DMS153 treated with DMSO at 0.1 percent for 48 hours (cell line): Measurements from ENCODE around the gene SCGN.
A peak's percentile ranks its signal among the peaks of the same experiment; 100 is the strongest.

Source experiments
- DNase-seq: peaks from one replicate; lab custom pipeline; 2025; ENCODE audit not compliant: unreplicated experiment; lab: John Stamatoyannopoulos, UW

SCGN gene

DNA sequence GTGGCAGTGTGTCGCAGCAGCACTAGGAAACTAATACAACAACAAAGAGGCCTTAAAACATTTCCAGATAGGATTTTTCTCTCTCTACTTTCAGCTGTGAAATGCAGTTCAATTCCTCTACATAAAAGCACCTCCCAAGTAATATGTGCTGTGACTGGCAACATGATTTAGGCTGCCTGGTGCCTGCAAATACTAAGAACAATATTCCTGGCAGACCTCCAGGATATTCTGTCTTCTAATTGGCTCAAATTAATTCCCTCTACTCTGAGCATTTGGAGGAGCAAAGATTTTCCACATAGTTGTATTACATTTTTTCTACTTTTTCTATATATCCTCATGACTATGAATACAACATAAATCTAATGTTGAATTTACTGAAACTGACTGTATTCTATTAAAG is 33.2 kb downstream of the SCGN start:
- DNase-seq: no peak

DNA sequence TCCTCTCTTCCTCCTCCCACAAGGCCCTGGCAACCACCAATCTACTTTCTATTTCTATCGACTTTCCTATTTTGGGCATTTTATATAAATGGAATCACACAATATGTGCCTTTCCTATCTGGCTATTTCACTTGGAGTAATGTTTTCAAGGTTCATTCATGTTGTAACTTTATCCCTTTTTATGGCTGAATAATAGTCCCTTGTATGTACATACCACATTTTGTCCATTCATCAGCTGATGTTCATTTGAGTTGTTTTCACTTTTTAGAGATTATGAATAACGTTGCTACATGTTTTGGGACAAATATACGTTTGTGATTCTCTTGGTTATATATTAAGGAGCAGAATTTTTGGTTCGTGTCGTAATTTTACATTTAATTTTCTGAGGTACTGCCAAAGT is 33.9 kb downstream of the SCGN start:
- no peak for DNase-seq

DNA sequence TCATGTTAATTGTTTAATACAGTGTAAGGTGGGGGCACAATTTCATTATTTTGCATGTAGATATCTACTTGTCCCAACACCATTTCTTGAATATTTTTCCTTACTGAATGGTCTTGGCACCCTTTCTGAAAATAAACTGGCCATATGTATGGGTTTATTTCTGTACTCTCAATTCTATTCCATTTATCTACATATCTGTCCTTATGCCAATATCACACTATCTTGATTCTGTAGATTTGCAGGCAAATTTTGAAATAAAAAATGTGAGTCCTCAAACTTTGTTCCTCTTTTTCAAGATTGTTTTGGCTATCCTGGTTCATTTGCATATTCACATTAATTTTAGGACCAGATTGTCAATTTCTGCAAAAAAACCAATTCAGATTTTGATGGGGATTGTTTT is 34.8 kb downstream of the SCGN start:
- DNase-seq: no peak

DNA sequence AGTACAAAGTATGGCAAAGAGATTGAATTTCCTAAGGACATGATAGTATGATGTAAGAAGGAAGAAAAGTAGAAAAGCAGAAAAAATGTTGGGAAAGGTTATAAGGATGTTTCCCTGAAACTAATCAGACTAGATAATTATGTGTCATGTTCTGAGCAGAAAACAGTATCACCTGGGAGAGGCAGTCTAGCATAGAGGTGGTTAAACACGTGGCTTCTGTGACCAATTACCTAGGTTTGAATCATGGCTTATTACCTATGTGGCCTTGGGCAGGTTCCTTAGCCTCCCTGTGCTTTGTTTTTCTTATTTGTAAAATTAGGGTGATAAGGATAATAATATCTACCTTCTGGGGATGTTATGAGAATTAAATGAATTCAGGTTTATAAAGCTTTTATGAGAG is 38.0 kb downstream of the SCGN start:
- no peak for DNase-seq

DNA sequence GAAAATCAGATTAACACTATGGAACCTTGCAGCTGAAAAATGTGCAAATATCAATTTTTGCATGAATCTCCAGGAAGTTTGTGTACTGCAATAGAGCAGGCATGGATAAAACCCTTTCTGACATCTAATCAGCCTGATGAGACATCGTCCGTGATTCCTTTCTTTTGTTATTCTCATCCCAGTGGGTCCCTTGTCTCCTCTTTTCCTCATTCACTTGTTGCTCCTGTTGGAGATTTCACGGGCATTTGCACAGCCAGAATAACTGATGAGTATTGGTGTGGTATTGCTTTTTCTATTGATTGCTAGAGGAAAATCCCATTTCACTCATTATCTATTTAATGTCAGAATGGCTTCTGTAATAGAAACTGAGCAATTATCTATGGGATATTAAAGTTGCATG is 39.9 kb downstream of the SCGN start:
- no peak for DNase-seq

DNA sequence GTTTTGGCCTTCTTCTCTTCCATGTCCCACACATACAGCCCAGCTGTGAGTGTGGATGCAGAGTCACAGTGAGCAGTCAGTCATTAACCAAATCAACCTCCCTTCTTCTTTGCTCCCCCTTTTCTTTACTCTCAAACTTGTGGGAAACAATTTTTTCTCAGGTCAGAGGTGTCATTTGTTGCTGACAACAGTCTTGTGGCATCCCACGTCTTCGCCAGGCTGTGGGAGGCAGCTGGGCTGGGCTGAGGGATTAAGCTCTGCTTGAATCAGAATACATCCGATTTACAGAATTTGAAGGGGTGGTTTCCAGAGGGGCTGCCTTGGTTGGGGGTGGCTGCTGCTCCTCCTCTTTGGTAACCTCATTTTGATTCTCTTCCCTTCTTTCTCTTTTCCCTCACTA is 40.5 kb downstream of the SCGN start:
- no peak for DNase-seq

DNA sequence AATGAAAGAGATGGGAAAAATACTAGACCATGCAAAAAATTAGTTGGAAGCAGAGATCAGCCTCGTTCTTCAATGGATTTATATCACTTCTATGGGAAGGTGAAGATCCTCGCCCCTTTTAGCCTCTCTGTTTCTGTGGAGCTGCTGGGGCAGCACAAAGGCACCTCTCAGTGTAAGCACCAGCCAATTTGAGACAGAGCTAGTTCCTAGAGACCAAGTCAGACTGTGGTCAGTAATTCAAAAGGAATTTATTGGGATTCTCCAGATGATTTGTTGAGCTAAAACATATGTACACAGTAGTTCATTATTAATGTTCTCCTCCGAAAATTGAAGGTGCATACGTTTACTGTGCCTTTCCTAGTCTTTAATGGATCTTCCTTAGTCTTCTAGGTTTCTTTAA is 42.4 kb downstream of the SCGN start:
- DNase-seq: no peak

DNA sequence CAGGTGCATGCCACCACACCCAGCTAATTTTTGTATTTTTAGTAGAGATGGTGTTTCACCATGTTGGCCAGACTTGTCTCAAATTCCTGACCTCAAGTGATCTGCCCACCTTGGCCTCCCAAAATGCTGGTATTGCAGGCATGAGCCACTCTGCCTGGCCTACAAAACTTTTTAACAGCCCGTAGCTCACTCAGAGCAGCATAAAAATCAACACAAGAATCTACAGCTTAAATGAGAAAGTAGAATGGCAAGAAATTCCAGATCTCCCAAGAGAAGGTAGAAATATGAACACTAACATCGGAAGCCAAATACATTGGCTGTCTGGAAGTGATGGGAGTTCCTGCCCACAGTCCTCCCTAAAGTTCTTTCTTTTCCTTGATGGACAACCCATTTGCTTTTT is 43.7 kb downstream of the SCGN start:
- DNase-seq: no peak

DNA sequence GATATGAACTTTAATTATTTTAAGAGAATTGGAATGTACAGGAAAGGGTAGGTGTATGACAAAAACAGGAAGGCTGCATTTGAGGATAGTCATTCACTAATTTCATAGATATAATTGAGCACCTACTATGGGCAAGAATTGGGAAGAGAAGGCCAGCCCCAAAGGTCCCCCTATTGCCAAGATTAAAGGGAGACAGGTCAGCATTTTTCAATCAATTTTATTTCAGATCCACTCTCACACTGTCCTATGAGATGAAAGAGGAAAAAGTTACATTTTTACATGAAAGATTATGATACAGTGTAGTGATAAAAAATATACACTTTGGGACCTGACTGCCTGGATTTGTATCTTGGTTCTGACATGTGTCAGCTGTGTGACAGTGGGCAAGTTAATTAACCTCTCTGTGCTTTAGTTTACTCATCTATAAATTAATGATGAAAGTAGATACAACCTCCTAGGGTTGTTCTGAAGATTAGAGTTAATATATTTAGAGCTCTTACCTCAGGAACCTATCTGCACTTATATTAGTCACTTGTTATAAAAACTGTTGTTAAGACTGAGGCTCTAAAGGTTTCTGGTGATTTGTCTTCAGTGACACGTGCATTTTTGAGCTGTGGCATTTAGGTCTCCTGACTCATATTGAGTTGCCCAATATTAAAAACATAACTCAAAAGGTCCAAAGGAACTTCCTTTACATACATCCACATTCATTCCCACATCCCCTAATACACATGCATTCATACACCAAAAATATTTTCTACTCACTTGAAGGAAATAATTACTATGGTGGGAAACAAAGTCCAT is 45.7 kb downstream of the SCGN start:
- no peak for DNase-seq

DNA sequence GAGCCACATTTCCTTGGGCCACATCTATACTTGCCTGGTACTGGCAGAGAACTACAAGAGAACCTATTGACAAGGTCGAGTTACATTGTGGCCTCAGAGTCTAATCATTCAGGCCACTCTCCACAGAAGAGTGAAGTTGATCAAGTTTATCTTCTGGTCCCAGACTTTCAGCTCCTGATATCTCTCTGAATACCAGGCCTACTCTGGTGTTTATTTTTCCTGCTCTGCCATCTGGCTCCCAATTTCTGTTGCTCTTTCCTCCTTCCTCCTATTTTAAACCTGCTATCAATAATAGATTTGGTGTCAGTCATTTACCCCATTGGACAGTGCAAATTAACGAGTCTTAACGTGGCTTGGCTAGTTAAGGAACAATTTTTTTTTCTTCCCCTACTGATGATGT is 46.6 kb downstream of the SCGN start:
- DNase-seq: no peak

DNA sequence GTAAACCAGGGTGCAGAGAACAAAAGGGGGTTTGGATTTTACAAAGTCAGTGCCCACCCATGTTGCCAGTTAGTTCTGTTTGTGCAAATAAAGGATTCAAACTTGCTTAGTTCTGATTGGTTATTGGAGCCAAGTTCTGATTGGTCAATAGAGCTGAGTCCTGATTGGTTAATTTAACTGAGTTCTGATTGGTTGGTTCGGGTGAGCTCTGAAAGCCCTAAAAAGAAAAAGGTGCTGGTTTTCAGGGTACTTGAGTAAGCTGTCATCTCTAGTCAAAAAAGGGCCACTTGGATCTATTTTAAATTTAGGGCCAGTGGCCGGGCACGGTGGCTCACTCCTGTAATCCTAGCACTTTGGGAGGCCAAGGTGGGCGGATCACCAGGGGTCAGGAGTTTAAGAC is 47.6 kb downstream of the SCGN start:
- no peak for DNase-seq

DNA sequence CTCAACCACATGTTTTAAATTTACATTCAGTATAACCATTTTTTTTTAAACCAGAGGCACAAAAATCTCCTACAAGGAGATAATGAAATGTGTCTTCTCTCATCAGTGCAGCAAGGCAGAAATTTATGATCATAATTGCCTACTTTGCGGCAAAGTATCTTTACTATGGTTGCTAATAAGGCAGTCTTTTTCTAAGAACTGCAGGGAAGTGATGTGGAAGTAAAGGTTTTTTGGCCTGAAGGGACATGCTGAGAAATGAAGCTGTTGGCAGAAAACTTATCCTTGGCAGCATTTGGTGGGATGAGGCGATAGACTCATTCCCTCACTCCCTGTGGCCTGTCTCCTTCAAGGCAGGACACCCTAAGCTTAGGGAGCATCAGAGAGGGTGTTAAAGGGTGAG is 48.7 kb downstream of the SCGN start:
- DNase-seq: no peak

DNA sequence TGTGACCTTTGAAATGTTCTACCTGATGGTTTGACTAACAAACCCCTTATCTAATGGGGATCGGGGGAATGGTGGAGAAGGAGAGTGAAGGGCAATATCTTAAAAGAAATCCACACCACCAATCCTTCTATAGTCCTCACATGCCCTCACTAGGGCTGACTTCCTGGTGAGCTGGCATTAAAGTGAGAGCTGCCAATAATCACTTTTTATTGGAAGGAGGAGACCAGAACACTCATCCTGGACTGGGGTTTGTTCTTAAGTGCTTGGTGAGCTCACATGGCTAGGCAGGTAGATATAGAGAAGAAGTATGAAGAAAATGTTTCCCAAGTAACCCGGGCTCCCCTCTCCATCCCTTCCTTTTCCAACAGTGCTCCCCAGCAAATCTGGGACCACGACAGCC is 49.8 kb downstream of the SCGN start:
- DNase-seq: no peak

DNA sequence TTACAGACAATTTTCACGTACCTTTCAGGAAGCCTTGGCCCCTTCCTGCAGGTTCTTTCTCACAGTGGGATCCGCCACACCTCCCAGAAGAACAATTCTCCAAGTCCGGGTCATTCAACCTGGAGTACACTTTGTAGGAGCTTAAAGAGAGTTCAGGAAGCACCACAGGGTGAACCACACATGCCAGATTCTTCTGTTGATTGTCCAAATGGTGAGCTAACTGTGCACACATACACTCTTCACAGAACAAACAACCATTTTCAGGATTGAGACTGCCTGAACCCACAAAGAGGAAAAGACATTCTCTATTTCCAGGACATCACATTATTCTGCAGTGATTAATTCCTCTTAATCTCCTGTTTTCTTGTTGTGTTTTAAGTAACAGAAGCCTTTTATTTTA is 51.0 kb downstream of the SCGN start:
- DNase-seq: no peak

DNA sequence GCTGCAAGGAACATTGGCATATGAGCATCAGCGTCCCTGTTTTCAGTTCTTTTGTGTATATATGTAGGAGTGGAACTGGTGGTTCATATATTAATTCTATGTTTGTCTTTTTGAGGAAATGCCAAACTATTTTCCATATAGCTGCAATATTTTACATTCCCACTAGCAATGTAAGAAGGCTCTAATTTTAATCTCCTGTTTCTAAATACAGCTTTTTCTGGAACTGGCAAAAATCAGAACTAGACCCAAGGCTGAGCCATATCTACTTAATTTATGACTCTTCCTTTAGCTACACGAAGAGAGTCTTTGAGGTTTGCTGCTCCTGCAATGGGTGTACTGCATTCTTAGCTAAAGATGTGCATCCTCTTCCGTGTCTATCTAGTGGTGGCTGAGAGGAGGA is 52.0 kb downstream of the SCGN start:
- no peak for DNase-seq

DNA sequence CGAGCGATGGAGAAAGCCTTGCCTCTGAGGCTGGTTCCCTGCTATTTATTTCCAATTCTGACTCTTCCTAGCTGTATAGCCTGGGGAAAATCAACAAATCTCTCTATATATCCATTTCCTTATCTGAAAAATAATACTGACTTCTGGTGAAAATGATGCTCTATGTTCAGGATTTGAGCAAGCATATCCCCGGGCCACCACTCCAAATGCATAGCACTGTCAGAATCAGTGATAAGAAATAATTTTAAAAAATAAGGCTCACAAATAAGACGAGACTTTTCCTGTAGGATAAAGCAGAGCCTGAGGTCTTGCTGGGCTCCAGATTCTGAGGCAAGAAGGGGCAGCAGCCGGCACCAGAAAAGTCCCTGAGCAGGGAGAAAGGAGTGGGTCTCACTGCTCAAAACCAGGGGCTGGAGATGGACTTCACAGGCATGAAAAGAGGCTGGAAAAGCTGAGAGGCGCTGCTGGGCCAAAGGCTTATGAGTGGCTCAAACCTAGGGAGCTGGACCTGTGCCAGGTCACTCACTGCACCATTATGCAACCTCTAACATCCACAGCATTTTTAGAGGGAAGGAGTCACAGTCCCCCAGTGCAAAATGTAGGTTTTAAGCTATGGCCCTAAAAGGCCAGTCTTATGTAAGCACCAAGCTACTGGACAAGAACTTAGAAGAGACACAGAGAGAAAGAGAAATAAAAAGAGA is 54.4 kb downstream of the SCGN start:
- DNase-seq: peak; percentile 30

DNA sequence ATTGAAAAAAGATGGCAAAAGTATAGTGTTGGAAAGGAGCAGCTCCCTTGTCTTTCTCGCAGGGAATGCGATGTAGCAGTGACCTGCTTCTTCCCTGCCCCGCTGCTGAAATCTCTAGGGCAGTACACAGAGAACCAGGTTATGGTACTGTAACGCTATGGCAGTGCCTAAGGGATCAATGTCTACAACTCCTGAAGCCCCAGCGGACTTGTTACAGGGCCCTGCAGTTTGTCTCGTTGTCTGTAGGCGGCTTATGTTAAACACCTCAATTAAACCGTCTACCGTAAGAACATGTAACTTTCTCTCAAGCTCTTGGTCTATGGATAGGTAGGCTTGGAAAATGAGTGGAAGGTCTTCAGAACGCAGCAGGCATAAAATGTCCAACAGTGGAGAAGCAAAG is 57.7 kb downstream of the SCGN start:
- no peak for DNase-seq

DNA sequence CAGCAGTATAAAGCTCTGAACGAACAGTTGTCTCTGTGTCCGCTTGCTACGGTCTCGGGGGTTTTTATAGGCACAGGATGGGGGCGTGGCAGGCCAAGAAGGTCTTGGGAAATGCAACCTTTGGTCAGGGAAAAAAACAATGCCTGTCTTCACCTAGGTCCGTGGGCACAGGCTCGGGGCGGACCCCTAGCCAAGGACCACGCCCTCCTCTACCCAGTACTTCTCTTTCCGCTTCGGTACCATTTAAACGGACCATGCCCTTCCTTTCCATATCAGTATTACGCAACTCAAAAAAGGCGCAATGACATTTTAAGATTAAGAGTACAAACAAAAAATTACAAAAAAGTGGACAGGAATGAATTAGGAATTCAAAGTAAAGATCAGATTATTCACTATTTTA is 58.3 kb downstream of the SCGN start:
- no peak for DNase-seq

DNA sequence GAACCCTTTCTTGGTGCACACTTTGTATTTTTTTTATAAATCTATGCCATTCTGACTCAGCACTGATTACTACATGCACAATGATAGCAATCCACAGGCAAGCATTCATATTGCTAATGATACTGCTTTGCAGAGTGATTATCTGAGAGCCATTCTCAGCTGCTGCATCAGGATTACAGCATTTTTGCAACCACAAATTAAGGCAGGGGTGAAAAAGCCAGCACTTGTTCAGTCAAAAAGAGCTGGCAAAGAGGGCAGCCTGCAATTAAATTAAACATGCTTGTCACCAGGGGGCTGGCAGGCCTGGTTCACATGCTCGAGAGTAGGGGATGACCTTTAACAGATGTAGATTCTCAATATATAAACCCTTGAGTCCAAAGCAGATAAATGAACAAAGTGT is 61.8 kb downstream of the SCGN start:
- DNase-seq: no peak

DNA sequence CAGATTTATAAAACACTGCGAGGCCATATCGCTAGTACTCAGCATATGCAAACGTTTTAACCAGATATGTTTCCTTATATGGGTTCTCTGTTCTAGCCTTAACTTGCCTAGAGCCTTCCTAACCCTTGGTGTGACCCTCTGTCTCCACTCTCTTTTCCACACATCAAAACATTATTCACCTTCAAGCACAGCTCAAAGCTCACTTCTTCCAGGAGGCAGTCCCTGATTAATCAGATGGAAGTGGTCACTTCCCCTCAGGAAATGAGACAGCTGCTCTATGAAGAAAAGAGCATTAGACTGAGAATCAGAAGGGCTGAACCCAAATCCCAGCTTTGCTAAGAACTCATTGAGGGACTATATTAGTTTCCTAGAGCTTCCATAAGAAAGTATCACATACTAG is 62.8 kb downstream of the SCGN start:
- no peak for DNase-seq

DNA sequence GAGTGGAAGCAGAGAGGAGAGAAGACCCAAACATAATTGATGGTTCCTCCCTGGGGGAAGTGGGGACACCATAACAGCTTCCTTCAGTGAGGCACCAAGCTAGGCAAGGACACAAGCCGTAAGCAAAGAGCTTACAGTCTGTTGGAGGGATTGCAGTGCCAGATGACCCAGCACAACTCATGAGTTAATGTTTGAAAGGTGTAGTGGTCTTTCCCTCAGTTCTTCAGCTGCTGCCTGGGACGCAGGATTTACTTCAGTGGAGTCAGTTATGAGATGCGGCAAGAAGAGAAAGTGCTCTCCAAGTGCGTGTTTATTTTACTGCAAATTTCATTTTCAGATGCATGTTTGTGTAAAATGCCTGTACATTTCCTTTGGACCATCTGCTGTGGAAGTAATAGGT is 63.8 kb downstream of the SCGN start:
- no peak for DNase-seq

DNA sequence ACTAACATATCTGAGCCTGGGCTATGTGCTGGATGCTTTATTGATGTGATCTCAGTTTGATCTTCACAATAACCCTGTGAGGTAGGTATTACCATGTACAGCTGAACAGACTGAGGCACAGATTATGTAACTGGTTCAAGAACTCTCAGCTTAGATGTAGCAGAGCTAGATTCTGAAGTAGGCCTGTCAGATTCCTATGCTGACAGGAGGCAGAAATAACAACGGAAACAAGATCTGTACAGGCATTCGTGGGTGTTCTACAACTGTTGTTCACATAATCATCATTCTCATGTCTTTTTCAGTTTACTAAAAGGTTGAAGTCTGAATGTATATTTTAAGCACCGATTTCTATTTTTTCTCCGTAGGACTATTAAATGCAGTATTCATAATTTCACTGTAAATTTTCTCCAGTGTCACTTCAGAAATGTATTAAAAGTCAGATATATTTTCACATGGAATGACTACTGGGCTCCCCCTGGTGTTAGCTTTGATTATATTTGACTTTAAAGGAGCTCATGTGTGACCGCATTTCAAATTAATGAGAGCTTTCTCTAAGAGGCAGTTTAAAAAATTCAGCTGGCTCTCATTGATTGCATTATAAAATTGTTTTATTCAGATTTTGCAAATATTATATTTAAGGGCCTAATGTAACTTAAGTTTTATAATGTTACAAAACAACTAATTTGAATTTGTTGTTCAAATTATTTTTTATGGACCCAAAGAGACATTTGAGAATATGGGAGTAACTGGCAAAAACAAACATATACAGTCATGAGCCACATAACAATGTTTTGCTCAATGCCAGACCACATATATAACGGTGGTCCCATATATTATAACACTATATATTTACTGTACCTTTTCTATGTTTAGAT is 66.1 kb downstream of the SCGN start:
- DNase-seq: peak; percentile 37
